ENCODE results near the gene RGL3. TPM values are rescaled to one million over a fixed set of nuclear protein-coding genes. Genes with fewer than 3 reads are reported as not detected.

Gene RGL3
- total RNA-seq, 1 experiment from 2014 or later: 22.6 TPM

GRCh38 chr19:11364935-11365334 lies 54.2 kb downstream of the RGL3 start:
- H3K36me3 ChIP-seq (ENCODE audit: control insufficient read depth, insufficient read depth, low read length): no peaks in the 10 kb centered on the region
- POLR2A ChIA-PET: no interaction called here
- H3K27me3 ChIP-seq (ENCODE audit: control insufficient read depth, insufficient read depth, low read length): no peaks in the 10 kb centered on the region
- no peak for ATAC-seq
- BruUV-seq (replicated peaks): TSS peak; percentile 89
- no peak for TF ChIP-seq CTCF (IDR thresholded peaks at IDR 0.05)
- TF ChIP-seq POLR2AphosphoS5 (IDR thresholded peaks at IDR 0.05; ENCODE audit: low read depth, low read length): no peak
- no peak for TF ChIP-seq SIN3A (IDR thresholded peaks at IDR 0.05; ENCODE audit: borderline replicate concordance, insufficient read depth, low read depth, low read length)
- TF ChIP-seq TCF7L2 (IDR thresholded peaks at IDR 0.05; ENCODE audit: low read depth, low read length): no peak
- TF ChIP-seq REST (IDR thresholded peaks at IDR 0.05; ENCODE audit: insufficient read depth in 1 of 2, low read depth in 2 of 2, low read length in 1 of 2): no peak
- H3K27ac ChIP-seq (ENCODE audit: low read length): no peak overlapping the region
- intact Hi-C loops (cut with micrococcal nuclease; ENCODE audit: unreplicated experiment) (no loop called here), in situ Hi-C loops (cut with HindIII; ENCODE audit: low pct_unique_long_range_greater_than_20kb, low sequenced_read_pairs) (no loop called here)
- H3K9me3 ChIP-seq (ENCODE audit: control insufficient read depth, insufficient read depth, low read depth, low read length): no peaks in the 10 kb centered on the region
- no peak overlapping the region for H3K4me3 ChIP-seq (ENCODE audit: low read depth in 2 of 2, low read length in 2 of 2)
- DNase-seq (ENCODE audit: low read depth, low spot score): no peak
- H3K4me1 ChIP-seq (ENCODE audit: control insufficient read depth, insufficient read depth, low read length): no peaks in the 10 kb centered on the region
- CTCF ChIA-PET: no interaction called here

- in situ Hi-C loops (cut with HindIII; ENCODE audit: low pct_unique_long_range_greater_than_20kb, low sequenced_read_pairs): no loop called here
- intact Hi-C loops (cut with micrococcal nuclease; ENCODE audit: unreplicated experiment): no loop called here
- ChIA-PET CTCF (interaction anchor here (0.6 kb wide), 1 partner anchor 145 kb away, joined by 4 read pairs; no protein-coding TSS in a partner anchor), POLR2A (no interaction called here)
- DNase-seq (ENCODE audit: low read depth, low spot score): no peak
- no peaks in the 10 kb centered on the region for H3K36me3 ChIP-seq (ENCODE audit: control insufficient read depth, insufficient read depth, low read length)
- H3K9me3 ChIP-seq (ENCODE audit: control insufficient read depth, insufficient read depth, low read depth, low read length): no peaks in the 10 kb centered on the region
- TF ChIP-seq REST (IDR thresholded peaks at IDR 0.05; ENCODE audit: insufficient read depth in 1 of 2, low read depth in 2 of 2, low read length in 1 of 2) (no peak), POLR2AphosphoS5 (IDR thresholded peaks at IDR 0.05; ENCODE audit: low read depth, low read length) (no peak), TCF7L2 (IDR thresholded peaks at IDR 0.05; ENCODE audit: low read depth, low read length) (no peak), CTCF (IDR thresholded peaks at IDR 0.05) (no peak), SIN3A (IDR thresholded peaks at IDR 0.05; ENCODE audit: borderline replicate concordance, insufficient read depth, low read depth, low read length) (no peak)
- no peaks in the 10 kb centered on the region for H3K4me1 ChIP-seq (ENCODE audit: control insufficient read depth, insufficient read depth, low read length)
- BruUV-seq (replicated peaks): no TSS peak
- ATAC-seq: no peak
- H3K27ac ChIP-seq (ENCODE audit: low read length): no peak overlapping the region
- no peaks in the 10 kb centered on the region for H3K27me3 ChIP-seq (ENCODE audit: control insufficient read depth, insufficient read depth, low read length)
- no peak overlapping the region for H3K4me3 ChIP-seq (ENCODE audit: low read depth in 2 of 2, low read length in 2 of 2)
Observed at GRCh38 chr19:11364296-11364904, 54.7 kb downstream of the RGL3 start.
